ENCODE results near the gene ESRRB.

The ESRRB gene

GRCh38 chr14:76541594-76542219, 165.8 kb downstream of the ESRRB start:
- no peaks in the 10 kb centered on the region for H3K4me1 ChIP-seq (ENCODE audit: control insufficient read depth, insufficient read depth, low read length)
- peaks cover 0 to 6% of the 10 kb centered on the region in 2 donors for H3K27me3 ChIP-seq (ENCODE audit: control insufficient read depth in 1 of 2, insufficient read depth in 2 of 2, low read length in 2 of 2)
- H3K9ac ChIP-seq (ENCODE audit: low read length in 2 of 2), result no peak overlapping the region
- no peaks in the 10 kb centered on the region for H3K36me3 ChIP-seq (ENCODE audit: control insufficient read depth in 2 of 2, insufficient read depth in 2 of 2, low read length in 2 of 2)
- no peak overlapping the region for H3K4me3 ChIP-seq (ENCODE audit: low read length in 2 of 2)
- H3K27ac ChIP-seq (ENCODE audit: low read length), result no peak overlapping the region
- no peaks in the 10 kb centered on the region for H3K9me3 ChIP-seq (ENCODE audit: control insufficient read depth in 2 of 2, low read length in 2 of 2)

GRCh38 chr14:76546426-76547221, 170.7 kb downstream of the ESRRB start:
- Histone ChIP-seq H3K9me3 (ENCODE audit: control insufficient read depth in 2 of 2, low read length in 2 of 2) (no peaks in the 10 kb centered on the region), H3K36me3 (ENCODE audit: control insufficient read depth in 2 of 2, insufficient read depth in 2 of 2, low read length in 2 of 2) (no peaks in the 10 kb centered on the region), H3K4me3 (ENCODE audit: low read length in 2 of 2) (no peak overlapping the region), H3K4me1 (ENCODE audit: control insufficient read depth, insufficient read depth, low read length) (peaks cover 3% of the 10 kb centered on the region), H3K27ac (ENCODE audit: low read length) (no peak overlapping the region), H3K9ac (ENCODE audit: low read length in 2 of 2) (no peak overlapping the region), H3K27me3 (ENCODE audit: control insufficient read depth in 1 of 2, insufficient read depth in 2 of 2, low read length in 2 of 2) (peaks cover 0 to 3% of the 10 kb centered on the region in 2 donors)

GRCh38 chr14:76547831-76548230, 171.9 kb downstream of the ESRRB start:
- Histone ChIP-seq H3K4me3 (ENCODE audit: low read length in 2 of 2) (no peak overlapping the region), H3K9me3 (ENCODE audit: control insufficient read depth in 2 of 2, low read length in 2 of 2) (no peaks in the 10 kb centered on the region), H3K9ac (ENCODE audit: low read length in 2 of 2) (no peak overlapping the region), H3K27me3 (ENCODE audit: control insufficient read depth in 1 of 2, insufficient read depth in 2 of 2, low read length in 2 of 2) (peaks cover 0 to 3% of the 10 kb centered on the region in 2 donors), H3K27ac (ENCODE audit: low read length) (no peak overlapping the region), H3K36me3 (ENCODE audit: control insufficient read depth in 2 of 2, insufficient read depth in 2 of 2, low read length in 2 of 2) (no peaks in the 10 kb centered on the region), H3K4me1 (ENCODE audit: control insufficient read depth, insufficient read depth, low read length) (peaks cover 3% of the 10 kb centered on the region)

GRCh38 chr14:76550534-76550933, 174.6 kb downstream of the ESRRB start:
- Histone ChIP-seq H3K4me3 (ENCODE audit: low read length in 2 of 2) (no peak overlapping the region), H3K4me1 (ENCODE audit: control insufficient read depth, insufficient read depth, low read length) (peaks cover 3% of the 10 kb centered on the region), H3K27me3 (ENCODE audit: control insufficient read depth in 1 of 2, insufficient read depth in 2 of 2, low read length in 2 of 2) (no peaks in the 10 kb centered on the region), H3K27ac (ENCODE audit: low read length) (no peak overlapping the region), H3K9ac (ENCODE audit: low read length in 2 of 2) (no peak overlapping the region), H3K9me3 (ENCODE audit: control insufficient read depth in 2 of 2, low read length in 2 of 2) (no peaks in the 10 kb centered on the region), H3K36me3 (ENCODE audit: control insufficient read depth in 2 of 2, insufficient read depth in 2 of 2, low read length in 2 of 2) (no peaks in the 10 kb centered on the region)

- H3K27ac ChIP-seq (ENCODE audit: low read length), result no peak overlapping the region
- H3K9ac ChIP-seq (ENCODE audit: low read length in 2 of 2), result no peak overlapping the region
- no peaks in the 10 kb centered on the region for H3K27me3 ChIP-seq (ENCODE audit: control insufficient read depth in 1 of 2, insufficient read depth in 2 of 2, low read length in 2 of 2)
These were observed 175.2 kb downstream of the ESRRB start for GRCh38 chr14:76551116-76551515.

More at GRCh38 chr14:76551116-76551515, 175.2 kb downstream of the ESRRB start:
- H3K9me3 ChIP-seq (ENCODE audit: control insufficient read depth in 2 of 2, low read length in 2 of 2), result no peaks in the 10 kb centered on the region
- H3K4me3 ChIP-seq (ENCODE audit: low read length in 2 of 2), result no peak overlapping the region
- H3K36me3 ChIP-seq (ENCODE audit: control insufficient read depth in 2 of 2, insufficient read depth in 2 of 2, low read length in 2 of 2), result no peaks in the 10 kb centered on the region
- H3K4me1 ChIP-seq (ENCODE audit: control insufficient read depth, insufficient read depth, low read length), result peaks cover 3% of the 10 kb centered on the region
